ENCODE data around the gene EXD1. TPM values are rescaled to one million over a fixed set of nuclear protein-coding genes. Genes with fewer than 3 reads are reported as not detected.

EXD1 gene
- total RNA-seq, 2 donors from 2014 or later: not detected

DNA sequence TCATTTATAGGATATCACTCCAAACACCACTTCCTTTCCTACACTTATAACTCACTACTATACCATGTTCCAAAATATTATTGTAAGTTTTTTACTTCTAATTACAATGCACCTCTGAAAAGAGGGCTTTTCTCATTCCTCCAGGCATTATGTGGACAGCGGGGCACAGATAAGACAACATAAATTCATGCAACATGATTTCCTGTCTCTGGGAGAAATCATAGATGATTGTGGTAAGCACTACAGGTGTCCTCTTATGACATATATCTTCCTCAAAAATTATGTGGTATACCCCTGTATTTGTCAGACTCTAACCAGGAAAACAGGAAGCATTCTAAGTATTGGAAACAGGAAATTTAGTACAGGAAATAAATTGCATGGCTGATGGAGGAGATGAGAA is 68.8 kb downstream of the EXD1 start:
- Histone ChIP-seq H3K9me3 (no peaks in the 10 kb centered on the region), H3K4me1 (no peaks in the 10 kb centered on the region), H3K36me3 (no peaks in the 10 kb centered on the region), H3K27me3 (no peaks in the 10 kb centered on the region), H3K27ac (no peak overlapping the region), H3K4me3 (no peak overlapping the region)
- TF ChIP-seq, protein P1, sequence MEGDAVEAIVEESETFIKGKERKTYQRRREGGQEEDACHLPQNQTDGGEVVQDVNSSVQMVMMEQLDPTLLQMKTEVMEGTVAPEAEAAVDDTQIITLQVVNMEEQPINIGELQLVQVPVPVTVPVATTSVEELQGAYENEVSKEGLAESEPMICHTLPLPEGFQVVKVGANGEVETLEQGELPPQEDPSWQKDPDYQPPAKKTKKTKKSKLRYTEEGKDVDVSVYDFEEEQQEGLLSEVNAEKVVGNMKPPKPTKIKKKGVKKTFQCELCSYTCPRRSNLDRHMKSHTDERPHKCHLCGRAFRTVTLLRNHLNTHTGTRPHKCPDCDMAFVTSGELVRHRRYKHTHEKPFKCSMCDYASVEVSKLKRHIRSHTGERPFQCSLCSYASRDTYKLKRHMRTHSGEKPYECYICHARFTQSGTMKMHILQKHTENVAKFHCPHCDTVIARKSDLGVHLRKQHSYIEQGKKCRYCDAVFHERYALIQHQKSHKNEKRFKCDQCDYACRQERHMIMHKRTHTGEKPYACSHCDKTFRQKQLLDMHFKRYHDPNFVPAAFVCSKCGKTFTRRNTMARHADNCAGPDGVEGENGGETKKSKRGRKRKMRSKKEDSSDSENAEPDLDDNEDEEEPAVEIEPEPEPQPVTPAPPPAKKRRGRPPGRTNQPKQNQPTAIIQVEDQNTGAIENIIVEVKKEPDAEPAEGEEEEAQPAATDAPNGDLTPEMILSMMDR (IDR thresholded peaks at IDR 0.05): no peak
- no peak for DNase-seq (ENCODE audit: low spot score)

DNA sequence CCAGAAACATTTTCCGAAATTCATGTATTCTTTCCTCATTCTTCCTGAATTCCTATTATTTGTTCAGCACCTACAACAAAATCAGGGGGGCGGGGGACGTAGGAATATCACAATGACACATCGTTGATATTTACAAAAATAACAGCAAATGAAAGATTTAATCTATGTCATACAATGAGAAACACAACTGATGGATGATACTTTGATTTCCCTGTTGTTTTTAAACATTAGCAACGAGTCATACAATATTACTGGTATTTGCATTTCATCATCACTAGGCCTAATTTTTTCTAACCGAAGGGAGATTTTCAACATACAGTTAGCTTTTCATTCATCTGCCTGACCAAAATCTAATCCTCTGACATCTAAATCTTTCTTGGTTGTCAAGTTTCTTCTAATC is 69.2 kb downstream of the EXD1 start:
- DNase-seq (ENCODE audit: low spot score): no peak
- no peaks in the 10 kb centered on the region for H3K36me3 ChIP-seq
- H3K27me3 ChIP-seq: no peaks in the 10 kb centered on the region
- no peak overlapping the region for H3K4me3 ChIP-seq
- TF ChIP-seq, protein P1 (IDR thresholded peaks at IDR 0.05): no peak
- no peak overlapping the region for H3K27ac ChIP-seq
- no peaks in the 10 kb centered on the region for H3K9me3 ChIP-seq
- no peaks in the 10 kb centered on the region for H3K4me1 ChIP-seq

DNA sequence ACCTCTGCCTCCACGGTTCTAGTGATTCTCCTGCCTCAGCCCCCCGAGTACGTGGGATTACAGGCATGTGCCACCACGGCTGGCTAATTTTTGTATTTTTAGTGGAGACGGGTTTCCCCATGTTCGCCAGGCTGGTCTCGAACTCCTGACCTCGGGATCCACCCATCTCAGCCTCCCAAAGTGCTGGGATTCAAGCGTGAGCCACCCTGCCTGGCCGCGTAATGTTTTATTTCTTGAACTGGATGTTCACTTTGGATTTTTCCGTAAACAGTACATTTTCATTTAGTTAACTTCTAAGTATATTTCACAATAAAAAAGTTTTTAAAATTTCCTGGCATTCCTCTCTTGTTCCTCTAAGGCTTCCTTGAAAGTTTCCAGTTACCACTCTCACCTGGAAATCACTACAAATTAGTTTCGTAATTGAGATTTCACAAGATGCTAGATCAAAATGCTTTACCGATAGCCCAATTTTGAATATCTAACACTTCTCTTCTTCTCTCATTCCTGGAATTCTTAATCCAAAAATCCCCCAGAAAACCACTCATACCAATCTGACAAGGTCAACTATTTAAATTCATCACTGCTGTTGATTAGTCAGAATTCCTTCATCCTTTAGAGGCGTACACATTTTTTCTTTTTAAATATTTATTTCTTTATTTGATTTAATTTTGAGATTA is 69.8 kb downstream of the EXD1 start:
- TF ChIP-seq, protein P1 (IDR thresholded peaks at IDR 0.05): no peak
- no peak overlapping the region for H3K4me3 ChIP-seq
- no peak for DNase-seq (ENCODE audit: low spot score)
- no peak overlapping the region for H3K27ac ChIP-seq
- no peaks in the 10 kb centered on the region for H3K27me3 ChIP-seq
- H3K36me3 ChIP-seq: no peaks in the 10 kb centered on the region
- H3K4me1 ChIP-seq: no peaks in the 10 kb centered on the region
- no peaks in the 10 kb centered on the region for H3K9me3 ChIP-seq

DNA sequence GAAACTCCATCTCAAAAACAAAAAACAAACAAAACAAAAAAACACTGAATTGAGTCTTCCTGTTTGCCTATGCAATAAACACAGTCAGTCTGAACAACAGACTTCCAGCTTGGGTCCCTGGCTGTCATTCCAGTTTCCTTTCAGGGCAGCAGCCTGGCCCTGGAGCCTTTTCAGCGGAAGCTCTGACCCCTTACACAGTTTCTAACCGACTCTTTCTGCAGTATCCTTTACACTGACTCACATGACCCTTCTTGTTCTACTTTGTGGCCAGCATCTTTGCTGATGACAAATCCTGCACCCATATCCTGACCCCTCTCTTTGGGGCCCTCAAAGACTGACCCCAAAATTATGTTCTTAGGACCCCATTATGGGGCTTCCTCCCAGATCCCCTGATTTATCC is 76.1 kb downstream of the EXD1 start:
- no peak overlapping the region for H3K4me3 ChIP-seq
- no peaks in the 10 kb centered on the region for H3K9me3 ChIP-seq
- H3K27ac ChIP-seq: no peak overlapping the region
- DNase-seq (ENCODE audit: low spot score): no peak
- no peaks in the 10 kb centered on the region for H3K4me1 ChIP-seq
- H3K27me3 ChIP-seq: no peaks in the 10 kb centered on the region
- H3K36me3 ChIP-seq: no peaks in the 10 kb centered on the region
- TF ChIP-seq, protein P1 (IDR thresholded peaks at IDR 0.05): no peak

DNA sequence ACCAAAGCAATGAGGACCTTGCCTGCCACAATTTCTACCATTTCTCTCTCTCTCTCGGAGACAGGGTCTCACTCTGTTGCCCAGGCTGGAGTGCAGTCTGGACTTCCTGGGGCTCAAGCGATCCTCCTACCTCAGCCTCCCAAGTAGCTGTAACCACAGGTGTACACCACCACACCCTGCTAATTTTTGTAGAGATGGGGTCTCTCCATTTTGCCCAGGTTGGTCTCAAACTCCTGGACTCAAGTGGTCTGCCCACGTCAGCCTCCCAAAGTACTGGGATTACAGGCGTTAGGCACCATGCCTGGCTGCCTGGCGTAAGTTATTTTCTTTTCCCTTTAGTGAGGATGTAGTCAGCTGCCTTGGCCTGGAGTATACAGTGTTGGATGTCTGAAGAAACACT is 76.8 kb downstream of the EXD1 start:
- Histone ChIP-seq H3K9me3 (no peaks in the 10 kb centered on the region), H3K27me3 (no peaks in the 10 kb centered on the region), H3K36me3 (no peaks in the 10 kb centered on the region), H3K4me1 (no peaks in the 10 kb centered on the region), H3K27ac (no peak overlapping the region), H3K4me3 (no peak overlapping the region)
- DNase-seq (ENCODE audit: low spot score): no peak
- TF ChIP-seq, protein P1 (IDR thresholded peaks at IDR 0.05): no peak

DNA sequence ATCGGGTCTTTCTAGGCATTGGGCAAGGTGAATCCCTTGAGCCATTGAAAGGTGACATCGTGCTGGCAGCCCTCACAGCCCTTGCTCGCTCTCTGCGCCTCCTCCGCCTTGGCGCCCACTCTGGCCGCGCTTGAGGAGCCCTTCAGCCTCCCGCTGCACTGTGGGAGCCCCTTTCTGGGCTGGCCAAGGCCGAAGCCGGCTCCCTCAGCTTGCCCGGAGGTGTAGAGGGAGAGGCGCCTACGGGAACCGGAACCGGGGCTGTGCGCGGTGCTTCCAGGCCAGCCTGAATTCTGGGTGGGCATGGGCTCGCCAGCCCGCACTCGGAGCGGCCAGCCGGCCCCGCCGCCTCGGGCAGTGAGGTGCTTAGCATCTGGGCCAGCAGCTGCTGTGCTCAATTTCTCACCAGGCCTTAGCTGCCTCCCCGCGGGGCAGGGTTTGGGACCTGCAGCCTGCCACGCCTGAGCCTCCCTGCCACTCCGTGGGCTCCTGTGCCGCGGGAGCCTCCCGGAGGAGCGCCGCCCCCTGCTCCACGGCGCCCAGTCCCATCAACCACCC is 79.0 kb downstream of the EXD1 start:
- Histone ChIP-seq H3K9me3 (no peaks in the 10 kb centered on the region), H3K36me3 (no peaks in the 10 kb centered on the region), H3K4me3 (no peak overlapping the region), H3K27ac (no peak overlapping the region), H3K27me3 (no peaks in the 10 kb centered on the region), H3K4me1 (no peaks in the 10 kb centered on the region)
- TF ChIP-seq, protein P1 (IDR thresholded peaks at IDR 0.05): no peak
- DNase-seq (ENCODE audit: low spot score): no peak
